Esophagus muscularis mucosa (tissue), 4 donors: Measurements from ENCODE around the gene FANK1. TPM values are rescaled to one million over a fixed set of nuclear protein-coding genes. Genes with fewer than 3 reads are reported as not detected.

Source experiments
- DNase-seq: peaks from one replicate; pipeline ENCODE4 v3.0.0-alpha.2; 2017; ENCODE audit errors: extremely low spot score
- H3K27ac ChIP-seq, 4 donors: fragments of 200-600 bp; sonication (generic); replicated peaks in 1 of 4; 1 replicate in 3 of 4; 2 replicates in 1 of 4; pipeline ENCODE4 v1.5.1; 2016 to 2019; ENCODE audit warnings: mild to moderate bottlenecking in 1 of 4
- H3K27me3 ChIP-seq, 4 donors: fragments of 200-600 bp; sonication (generic); one replicate each; pipeline versions ENCODE4 v1.5.1 to v1.6.0; 2016 to 2019
- H3K36me3 ChIP-seq, 4 donors: fragments of 200-600 bp; sonication (generic); one replicate each; pipeline ENCODE4 v1.5.1; 2016 to 2019
- H3K4me1 ChIP-seq, 4 donors: fragments of 200-600 bp; sonication (generic); one replicate each; pipeline ENCODE4 v1.5.1; 2016 to 2019
- H3K4me3 ChIP-seq, 4 donors: fragments of 200-600 bp; sonication (generic); 1 replicate in 2 of 4; 2 replicates in 2 of 4; pipeline ENCODE4 v1.5.1; 2016 to 2019; ENCODE audit warnings: mild to moderate bottlenecking in 4 of 4, moderate library complexity in 1 of 4
- H3K9me3 ChIP-seq, 4 donors: fragments of 200-600 bp; sonication (generic); 1 replicate in 3 of 4; 2 replicates in 1 of 4; pipeline ENCODE4 v1.5.1; 2016 to 2019
- EP300 ChIP-seq: sonication (generic); formaldehyde crosslinking; IDR thresholded peaks from one replicate; pipeline ENCODE4 v1.6.1; 2017; ENCODE audit warnings: antibody characterized with exemption
- POLR2A ChIP-seq: fragments of 450-650 bp; IDR thresholded peaks from one replicate; pipeline ENCODE4 v1.6.1; 2017; ENCODE audit warnings: antibody characterized with exemption, moderate library complexity, mild to moderate bottlenecking, low read depth
- POLR2AphosphoS5 ChIP-seq, 2 donors: sonication (generic); formaldehyde crosslinking; IDR thresholded peaks; one replicate each; pipeline ENCODE4 v1.6.1; 2017; ENCODE audit warnings: antibody characterized with exemption in 2 of 2
- WGBS: methylation state at CpG from one replicate; pipeline ENCODE4 v1.1.5; 2018; 5-methylcytosine and 5-hydroxymethylcytosine counted together
- intact Hi-C: fragments of 100-400 bp; cut with DNase I; formaldehyde crosslinking; loops from one replicate; pipeline ENCODE4 v1.15.1; 2023
- total RNA-seq, 4 donors: library from RNA; depleted of rRNA; stranded (reverse); fragments of >200 nt; gene quantifications; one replicate each; pipeline versions ENCODE4 v1.1.0 to v1.2.1, GENCODE V29; 2016
- TF ChIP-seq, protein P1 (sequence below), 3 experiments: fragments of 200-600 bp in 2 of 3; fragments of 450-650 bp in 1 of 3; sonication (generic) in 2 of 3; IDR thresholded peaks; one replicate each; pipeline ENCODE4 v1.5.1; 2017 to 2019; ENCODE audit warnings: antibody characterized with exemption in 3 of 3, mild to moderate bottlenecking in 2 of 3, moderate library complexity in 1 of 3

The FANK1 gene
- total RNA-seq, 4 donors from 2014 or later = 0.50 to 2.6 (median 1.4) TPM

DNA sequence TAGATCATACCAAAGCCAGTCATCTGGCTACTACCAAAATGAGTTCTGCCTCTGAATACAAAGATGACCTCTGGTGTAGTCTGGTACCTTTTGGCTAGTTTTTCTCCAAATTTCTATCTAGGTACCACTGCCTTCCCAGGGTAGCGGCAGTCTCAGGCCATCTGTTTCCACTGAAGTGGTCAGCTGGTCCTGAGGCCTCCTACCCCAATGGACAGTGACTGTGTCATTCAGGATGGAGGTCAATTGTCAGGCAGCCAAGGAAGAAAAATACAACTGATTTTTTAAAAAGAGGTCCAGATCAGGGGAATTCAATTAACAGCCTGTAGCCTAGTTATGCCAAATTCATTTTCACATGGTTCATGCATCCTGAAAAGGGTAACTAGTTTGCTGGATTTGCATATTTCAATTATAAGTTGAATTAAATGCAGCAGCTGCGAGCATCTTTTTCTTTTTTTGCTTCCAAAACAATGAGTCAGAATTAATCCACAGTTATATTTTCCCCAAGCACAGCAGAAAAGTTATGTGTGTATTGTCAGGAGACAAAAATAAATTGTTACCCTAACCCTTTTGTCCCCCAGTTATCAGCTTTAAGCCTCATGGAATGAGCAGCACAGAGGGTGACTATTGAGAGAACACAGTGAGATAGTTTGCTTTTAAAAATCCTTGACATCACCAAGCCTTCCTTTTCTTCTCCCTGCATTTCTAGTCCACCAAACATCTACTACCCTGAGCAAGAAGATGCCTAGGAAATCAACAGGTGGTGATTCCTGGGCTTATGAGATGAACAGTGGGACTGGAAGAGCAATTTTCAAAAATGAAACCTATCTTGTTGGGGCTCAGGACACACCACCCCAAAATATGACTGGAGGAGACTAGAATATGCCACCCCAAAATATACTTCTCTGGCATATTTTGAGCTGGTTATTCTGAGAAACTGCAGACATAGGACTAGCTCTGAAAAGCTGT is 45.3 kb upstream of the FANK1 start:
- H3K4me3 ChIP-seq = no peak overlapping the region
- intact Hi-C loops = no loop called here
- H3K4me1 ChIP-seq = no peaks in the 10 kb centered on the region
- 98% methylated on average over 2 of the region's 2 CpGs for WGBS
- H3K27me3 ChIP-seq = no peaks in the 10 kb centered on the region
- no peak overlapping the region for H3K27ac ChIP-seq
- TF ChIP-seq, protein P1, sequence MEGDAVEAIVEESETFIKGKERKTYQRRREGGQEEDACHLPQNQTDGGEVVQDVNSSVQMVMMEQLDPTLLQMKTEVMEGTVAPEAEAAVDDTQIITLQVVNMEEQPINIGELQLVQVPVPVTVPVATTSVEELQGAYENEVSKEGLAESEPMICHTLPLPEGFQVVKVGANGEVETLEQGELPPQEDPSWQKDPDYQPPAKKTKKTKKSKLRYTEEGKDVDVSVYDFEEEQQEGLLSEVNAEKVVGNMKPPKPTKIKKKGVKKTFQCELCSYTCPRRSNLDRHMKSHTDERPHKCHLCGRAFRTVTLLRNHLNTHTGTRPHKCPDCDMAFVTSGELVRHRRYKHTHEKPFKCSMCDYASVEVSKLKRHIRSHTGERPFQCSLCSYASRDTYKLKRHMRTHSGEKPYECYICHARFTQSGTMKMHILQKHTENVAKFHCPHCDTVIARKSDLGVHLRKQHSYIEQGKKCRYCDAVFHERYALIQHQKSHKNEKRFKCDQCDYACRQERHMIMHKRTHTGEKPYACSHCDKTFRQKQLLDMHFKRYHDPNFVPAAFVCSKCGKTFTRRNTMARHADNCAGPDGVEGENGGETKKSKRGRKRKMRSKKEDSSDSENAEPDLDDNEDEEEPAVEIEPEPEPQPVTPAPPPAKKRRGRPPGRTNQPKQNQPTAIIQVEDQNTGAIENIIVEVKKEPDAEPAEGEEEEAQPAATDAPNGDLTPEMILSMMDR (IDR thresholded peaks at IDR 0.05) = no peak
- TF ChIP-seq POLR2AphosphoS5 (IDR thresholded peaks at IDR 0.05) = no peak
- no peak for TF ChIP-seq EP300
- TF ChIP-seq POLR2A = no peak
- H3K36me3 ChIP-seq = peaks cover 27 to 86% (median 58%) of the 10 kb centered on the region in 4 donors
- DNase-seq = peak; percentile 34
- H3K9me3 ChIP-seq = no peaks in the 10 kb centered on the region

DNA sequence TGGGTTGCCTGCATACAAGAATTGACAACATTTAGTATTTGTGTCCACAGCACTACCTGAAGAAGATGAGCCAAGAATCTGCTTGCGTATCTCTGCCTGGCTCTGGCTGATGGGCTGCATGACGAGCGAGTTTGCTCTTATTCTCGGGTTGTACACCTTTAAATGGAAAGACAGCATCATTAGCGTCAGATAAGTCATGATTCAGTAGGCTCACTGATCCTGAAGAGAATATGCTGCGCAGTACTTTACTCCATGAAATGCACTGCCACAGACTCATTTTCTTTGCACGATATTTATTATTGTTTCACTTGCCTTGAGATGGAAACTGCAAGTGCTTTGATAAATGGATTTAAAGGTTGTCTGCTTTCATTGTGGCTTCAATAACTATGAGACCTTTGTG is 43.9 kb upstream of the FANK1 start:
- DNase-seq = no peak
- 94% methylated on average over 7 of the region's 7 CpGs for WGBS
- Histone ChIP-seq H3K4me3 (no peak overlapping the region), H3K27ac (no peak overlapping the region), H3K36me3 (peaks cover 23 to 86% (median 58%) of the 10 kb centered on the region in 4 donors), H3K27me3 (no peaks in the 10 kb centered on the region), H3K9me3 (no peaks in the 10 kb centered on the region), H3K4me1 (no peaks in the 10 kb centered on the region)
- TF ChIP-seq EP300 (no peak), POLR2A (no peak), POLR2AphosphoS5 (IDR thresholded peaks at IDR 0.05) (no peak)
- TF ChIP-seq, protein P1 (IDR thresholded peaks at IDR 0.05) = no peak
- intact Hi-C loops = no loop called here

DNA sequence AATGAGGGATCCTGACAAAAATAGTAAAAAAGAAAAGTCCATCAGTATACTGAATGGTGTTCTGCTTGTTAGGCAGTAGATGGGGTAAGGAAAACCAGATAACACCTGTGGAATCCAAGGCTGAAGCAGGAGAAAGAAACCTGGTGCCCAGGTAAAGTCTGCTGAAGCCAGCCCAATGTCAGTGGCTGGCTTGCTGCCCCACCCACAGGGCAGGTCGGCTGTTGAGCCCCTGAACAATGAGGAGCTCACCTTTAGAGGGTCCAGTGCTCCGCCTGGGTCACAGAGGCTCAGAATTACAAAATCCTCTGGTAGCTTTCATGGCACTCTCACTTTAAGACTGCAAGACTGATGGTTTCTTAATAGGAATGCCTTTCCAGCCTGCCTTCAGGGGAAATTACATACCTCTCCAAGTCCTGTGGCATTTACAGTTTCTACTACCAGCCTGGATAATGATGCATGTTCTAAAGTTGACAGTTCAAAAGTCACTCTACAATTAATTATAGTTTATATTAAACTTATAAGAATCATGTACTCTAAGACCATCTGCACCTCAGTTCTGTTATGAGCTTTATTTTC is 39.1 kb upstream of the FANK1 start:
- intact Hi-C loops = no loop called here
- peak; percentile 31 for DNase-seq
- H3K36me3 ChIP-seq = peaks cover 21 to 72% (median 42%) of the 10 kb centered on the region in 4 donors
- H3K4me1 ChIP-seq = no peaks in the 10 kb centered on the region
- H3K9me3 ChIP-seq = no peaks in the 10 kb centered on the region
- TF ChIP-seq POLR2AphosphoS5 (IDR thresholded peaks at IDR 0.05) (no peak), EP300 (no peak), POLR2A (no peak)
- TF ChIP-seq, protein P1 (IDR thresholded peaks at IDR 0.05) = no peak
- H3K27ac ChIP-seq = no peak overlapping the region
- no peaks in the 10 kb centered on the region for H3K27me3 ChIP-seq
- no peak overlapping the region for H3K4me3 ChIP-seq
- WGBS = 81% methylated on average over 2 of the region's 2 CpGs

DNA sequence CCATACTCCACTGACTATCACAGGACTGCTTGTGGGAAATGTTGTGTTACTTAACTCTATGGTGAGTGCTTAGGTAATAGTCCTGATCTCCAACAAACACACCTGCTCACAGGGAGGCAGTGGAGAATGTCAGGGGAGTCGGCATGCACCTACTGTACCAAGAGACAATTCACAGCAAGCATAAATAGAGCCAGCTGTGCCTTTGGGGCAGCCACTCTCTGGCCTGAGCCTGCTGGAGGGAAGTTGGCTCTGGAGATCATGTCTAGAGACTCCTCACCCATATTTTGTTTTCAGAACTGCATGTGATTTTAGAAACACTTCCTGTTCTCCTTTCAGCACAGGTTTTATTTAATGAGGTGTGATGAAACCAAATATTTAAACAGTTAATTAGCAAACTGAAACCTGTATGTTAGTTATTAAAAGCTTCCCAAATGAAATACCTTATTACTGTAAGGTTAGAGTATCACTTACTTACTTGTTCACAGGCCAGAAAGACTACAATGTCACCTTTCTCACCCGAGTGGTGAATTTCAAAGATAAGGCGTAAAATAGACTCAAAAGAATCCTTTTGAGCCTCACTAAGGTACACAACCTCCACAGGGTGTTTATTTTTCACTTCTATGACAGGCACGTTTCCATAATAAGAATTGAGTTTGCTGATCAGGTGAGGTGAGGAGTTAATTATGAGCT is 37.1 kb upstream of the FANK1 start:
- peaks cover 15 to 64% (median 41%) of the 10 kb centered on the region in 4 donors for H3K36me3 ChIP-seq

More for the DNA sequence above, 37.1 kb upstream of the FANK1 start:
- no peak overlapping the region for H3K4me3 ChIP-seq
- WGBS = 94% methylated on average over 4 of the region's 4 CpGs
- intact Hi-C loops = no loop called here
- H3K27ac ChIP-seq = no peak overlapping the region
- H3K27me3 ChIP-seq = no peaks in the 10 kb centered on the region
- H3K4me1 ChIP-seq = no peaks in the 10 kb centered on the region
- DNase-seq = peak; percentile 60
- no peaks in the 10 kb centered on the region for H3K9me3 ChIP-seq
- TF ChIP-seq POLR2A = no peak
- no peak for TF ChIP-seq EP300
- TF ChIP-seq, protein P1 (IDR thresholded peaks at IDR 0.05) = no peak
- no peak for TF ChIP-seq POLR2AphosphoS5 (IDR thresholded peaks at IDR 0.05)
